ENCODE results near the gene KRTAP10-10.
"Not testable (repeated sequence)": the region's sequence is repeated elsewhere in the genome, so short reads cannot be mapped to it uniquely, and the experiment has no call there.

Gene KRTAP10-10

GRCh38 chr21:44626262-44626661, 10.9 kb upstream of the KRTAP10-10 start:
- DNase-seq (ENCODE audit: low spot score) = no peak

DNA sequence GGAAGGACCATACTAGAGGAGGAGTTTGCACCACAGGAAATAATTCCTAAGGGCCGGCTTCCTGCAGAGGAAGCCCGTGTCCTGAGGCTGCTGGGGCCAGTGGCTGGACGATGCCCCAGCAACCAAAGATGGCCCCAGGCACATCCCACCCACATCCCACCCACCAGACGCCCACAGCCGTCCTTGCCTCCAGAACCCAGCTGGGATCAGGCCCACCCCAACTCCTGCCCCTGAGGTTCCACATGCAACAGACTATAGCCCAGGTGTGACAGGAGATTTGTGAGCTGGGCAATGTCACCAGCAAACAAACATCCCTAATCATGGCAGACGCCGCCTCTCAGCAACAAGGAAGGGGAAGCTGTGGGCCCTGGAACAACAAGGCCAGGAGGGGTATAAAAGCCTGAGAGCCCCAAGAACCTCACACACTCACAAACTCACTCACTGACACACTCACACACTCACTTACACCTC, 10.4 kb upstream of the KRTAP10-10 start, which contains the start of gene KRTAP10-9:
KRTAP10-9 (plus strand) TSS at position 421 of the 471 bp plus-strand sequence. CDS start 79 bp downstream, outside the sequence.
- DNase-seq (ENCODE audit: low spot score) = no peak

DNA sequence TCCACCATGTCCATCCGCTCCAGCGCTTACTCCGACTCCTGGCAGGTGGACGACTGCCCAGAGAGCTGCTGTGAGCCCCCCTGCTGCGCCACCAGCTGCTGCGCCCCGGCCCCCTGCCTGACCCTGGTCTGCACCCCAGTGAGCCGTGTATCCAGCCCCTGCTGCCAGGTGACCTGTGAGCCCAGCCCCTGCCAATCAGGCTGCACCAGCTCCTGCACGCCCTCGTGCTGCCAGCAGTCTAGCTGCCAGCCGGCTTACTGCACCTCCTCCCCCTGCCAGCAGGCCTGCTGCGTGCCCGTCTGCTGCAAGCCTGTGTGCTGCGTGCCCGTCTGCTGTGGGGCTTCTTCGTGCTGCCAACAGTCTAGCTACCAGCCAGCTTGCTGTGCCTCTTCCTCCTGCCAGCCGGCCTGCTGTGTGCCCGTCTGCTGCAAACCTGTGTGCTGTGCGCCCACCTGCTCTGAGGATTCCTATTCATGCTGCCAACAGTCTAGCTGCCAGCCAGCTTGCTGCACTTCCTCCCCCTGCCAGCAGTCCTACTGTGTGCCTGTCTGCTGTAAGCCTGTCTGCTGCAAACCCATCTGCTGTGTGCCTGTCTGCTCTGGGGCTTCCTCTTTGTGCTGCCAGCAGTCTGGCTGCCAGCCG, 9.9 kb upstream of the KRTAP10-10 start:
- not testable (repeated sequence) for DNase-seq (ENCODE audit: low spot score)

DNA sequence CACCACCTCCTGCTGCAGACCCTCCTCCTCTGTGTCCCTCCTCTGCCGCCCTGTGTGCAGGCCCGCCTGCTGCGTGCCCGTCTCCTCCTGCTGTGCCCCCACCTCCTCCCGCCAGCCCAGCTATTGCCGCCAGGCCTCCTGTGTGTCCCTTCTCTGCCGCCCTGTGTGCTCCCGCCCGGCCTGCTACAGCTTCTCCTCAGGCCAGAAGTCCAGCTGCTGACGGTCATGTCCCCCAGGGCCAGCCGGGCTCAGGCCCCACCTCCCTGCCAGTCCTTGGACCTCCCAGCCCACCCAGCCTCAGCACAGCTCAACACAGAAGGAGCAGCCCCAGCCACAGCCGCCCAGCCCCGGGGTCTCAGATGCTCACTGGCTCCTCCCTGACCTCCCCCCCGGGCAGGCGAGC, 9.3 kb upstream of the KRTAP10-10 start:
- DNase-seq (ENCODE audit: low spot score) = not testable (repeated sequence)

- DNase-seq (ENCODE audit: low spot score) = no peak
Observed at GRCh38 chr21:44628707-44629391, 8.3 kb upstream of the KRTAP10-10 start.

DNA sequence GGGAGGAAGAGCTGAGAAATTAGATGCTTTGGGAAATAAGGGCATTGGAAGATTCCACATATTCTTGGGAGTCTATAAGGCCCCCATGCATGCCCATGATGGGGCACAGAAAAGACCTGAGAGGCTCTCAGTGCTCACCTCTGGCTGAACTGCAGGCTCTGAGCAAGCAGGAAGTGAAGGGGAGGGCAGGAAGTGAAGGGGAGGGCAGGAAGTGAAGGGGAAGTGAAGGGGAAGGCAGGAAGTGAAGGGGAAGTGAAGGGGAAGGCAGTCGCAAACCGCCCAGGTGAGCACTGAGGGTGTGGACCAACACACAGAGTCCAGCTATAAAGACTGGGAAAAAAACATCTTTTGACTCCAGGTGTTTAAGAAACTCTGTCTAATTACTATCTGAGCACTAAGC, 6.7 kb upstream of the KRTAP10-10 start:
- DNase-seq (ENCODE audit: low spot score) = no peak

GRCh38 chr21:44632067-44632466, 5.1 kb upstream of the KRTAP10-10 start:
- DNase-seq (ENCODE audit: low spot score) = no peak

- DNase-seq (ENCODE audit: low spot score) = no peak
Observed at GRCh38 chr21:44636209-44637017, 743 bp upstream of the KRTAP10-10 start.

GRCh38 chr21:44637851-44638348, 744 bp downstream of the KRTAP10-10 start:
- not testable (repeated sequence) for DNase-seq (ENCODE audit: low spot score)

DNA sequence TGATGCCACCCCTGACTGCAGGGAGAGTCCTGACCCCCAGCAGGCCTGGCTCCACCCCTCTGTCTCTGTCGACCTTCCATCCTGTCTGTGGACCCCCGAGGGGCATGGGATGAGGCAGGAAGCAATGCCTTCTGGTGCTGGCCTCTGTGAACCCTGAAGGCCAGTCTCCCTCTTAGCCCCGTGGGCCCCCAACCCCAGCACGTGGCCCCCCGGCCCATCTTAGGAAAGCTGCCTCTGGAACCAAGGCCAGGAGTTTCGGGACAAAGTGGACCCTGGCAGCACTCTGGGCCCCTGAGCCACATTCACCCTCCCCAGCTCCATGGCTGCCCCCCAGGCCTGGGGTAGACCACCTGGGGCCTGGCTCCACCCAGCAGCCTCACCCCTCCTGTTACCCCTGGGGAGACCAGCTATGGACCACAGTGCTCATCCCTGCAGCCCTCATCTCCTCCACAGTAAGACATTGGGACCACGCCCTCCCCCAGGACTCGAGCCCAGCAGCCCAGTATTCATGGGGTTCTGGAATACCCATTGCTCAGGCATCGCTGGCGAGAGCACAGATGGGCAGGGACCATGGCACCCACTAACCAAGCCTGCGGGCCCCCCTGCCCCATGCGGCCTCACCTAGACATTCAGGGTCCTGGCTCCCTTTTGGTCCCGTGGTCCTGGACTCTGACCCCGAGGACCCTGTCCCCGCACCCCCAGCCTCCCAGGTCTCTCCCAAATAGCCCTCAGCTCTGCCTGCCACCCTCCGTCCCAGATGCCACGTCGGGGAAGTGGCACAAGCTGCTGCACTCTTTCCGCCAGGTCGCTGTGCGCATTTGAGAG, 1.6 kb downstream of the KRTAP10-10 start:
- DNase-seq (ENCODE audit: low spot score) = not testable (repeated sequence)

DNA sequence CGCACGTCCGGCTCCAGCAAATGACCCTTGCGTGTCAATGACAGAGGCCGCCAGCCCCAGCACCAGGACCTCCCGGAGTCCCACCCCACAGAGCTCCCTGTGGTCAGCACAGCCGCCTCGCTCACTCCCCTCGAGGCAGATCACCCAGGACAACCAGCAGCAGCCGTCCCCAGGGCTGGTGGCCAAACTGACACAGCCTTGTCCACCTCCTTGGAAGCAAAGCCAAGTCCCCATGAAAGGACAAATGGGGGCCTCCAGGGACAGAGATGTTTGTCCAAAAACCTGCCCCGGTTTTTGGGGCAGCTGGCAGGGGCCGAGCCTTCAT, 2.1 kb downstream of the KRTAP10-10 start:
- no peak for DNase-seq (ENCODE audit: low spot score)

- DNase-seq (ENCODE audit: low spot score) = no peak
Observed at GRCh38 chr21:44640761-44641160, 3.6 kb downstream of the KRTAP10-10 start.

DNA sequence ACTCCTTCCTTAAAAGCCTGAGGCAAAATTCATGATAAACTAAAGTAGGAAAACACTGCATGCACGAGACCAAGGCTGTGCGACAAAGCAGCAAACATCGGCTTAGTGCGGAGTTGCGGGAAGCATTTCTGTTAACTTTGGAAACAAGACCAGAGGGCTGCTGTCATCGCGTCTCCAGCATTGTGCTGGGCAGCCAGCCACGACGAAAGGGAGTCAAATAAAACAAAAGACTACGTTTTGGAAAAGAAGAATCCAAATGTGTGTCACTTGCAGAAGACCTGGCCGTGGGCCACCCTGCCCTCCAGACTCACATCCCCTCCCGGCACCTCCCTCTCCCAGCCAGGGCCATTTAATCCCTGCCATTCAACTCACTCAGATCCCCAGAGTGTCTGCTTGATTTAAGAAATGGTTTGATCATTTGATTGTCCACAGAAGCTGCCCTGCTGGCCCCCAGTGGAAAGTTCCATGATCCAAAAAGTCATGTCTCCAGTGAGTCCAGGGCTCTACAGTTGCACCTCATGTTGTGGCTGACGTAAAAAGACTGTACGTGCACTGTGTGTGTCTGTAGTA, 6.7 kb downstream of the KRTAP10-10 start:
- no peak for DNase-seq (ENCODE audit: low spot score)

GRCh38 chr21:44644878-44645277, 7.7 kb downstream of the KRTAP10-10 start:
- DNase-seq (ENCODE audit: low spot score) = no peak

DNA sequence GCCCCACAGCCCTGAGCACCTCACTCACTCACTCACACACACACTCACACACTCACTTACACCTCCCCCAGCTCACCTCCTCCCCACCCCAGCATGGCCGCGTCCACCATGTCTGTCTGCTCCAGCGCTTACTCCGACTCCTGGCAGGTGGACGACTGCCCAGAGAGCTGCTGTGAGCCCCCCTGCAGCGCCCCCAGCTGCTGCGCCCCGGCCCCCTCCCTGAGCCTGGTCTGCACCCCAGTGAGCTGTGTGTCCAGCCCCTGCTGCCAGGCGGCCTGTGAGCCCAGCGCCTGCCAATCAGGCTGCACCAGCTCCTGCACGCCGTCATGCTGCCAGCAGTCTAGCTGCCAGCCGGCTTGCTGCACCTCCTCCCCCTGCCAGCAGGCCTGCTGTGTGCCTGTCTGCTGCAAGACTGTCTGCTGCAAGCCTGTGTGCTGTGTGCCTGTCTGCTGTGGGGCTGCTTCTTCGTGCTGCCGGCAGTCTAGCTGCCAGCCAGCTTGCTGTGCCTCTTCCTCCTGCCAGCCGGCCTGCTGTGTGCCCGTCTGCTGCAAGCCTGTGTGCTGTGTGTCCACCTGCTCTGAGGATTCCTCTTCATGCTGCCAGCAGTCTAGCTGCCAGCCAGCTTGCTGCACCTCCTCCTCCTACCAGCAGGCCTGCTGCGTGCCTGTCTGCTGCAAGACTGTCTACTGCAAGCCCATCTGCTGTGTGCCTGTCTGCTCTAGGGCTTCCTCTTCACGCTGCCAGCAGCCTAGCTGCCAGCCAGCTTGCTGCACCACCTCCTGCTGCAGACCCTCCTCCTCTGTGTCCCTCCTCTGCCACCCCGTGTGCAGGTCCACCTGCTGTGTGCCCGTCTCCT, 9.4 kb downstream of the KRTAP10-10 start, which contains the start of gene KRTAP10-11:
KRTAP10-11 (plus strand) TSS at position 49 of the 856 bp plus-strand sequence; CDS start at position 94, 45 bp downstream.
- DNase-seq (ENCODE audit: low spot score) = not testable (repeated sequence)

GRCh38 chr21:44647222-44647552, 10.0 kb downstream of the KRTAP10-10 start:
- no peak for DNase-seq (ENCODE audit: low spot score)

DNA sequence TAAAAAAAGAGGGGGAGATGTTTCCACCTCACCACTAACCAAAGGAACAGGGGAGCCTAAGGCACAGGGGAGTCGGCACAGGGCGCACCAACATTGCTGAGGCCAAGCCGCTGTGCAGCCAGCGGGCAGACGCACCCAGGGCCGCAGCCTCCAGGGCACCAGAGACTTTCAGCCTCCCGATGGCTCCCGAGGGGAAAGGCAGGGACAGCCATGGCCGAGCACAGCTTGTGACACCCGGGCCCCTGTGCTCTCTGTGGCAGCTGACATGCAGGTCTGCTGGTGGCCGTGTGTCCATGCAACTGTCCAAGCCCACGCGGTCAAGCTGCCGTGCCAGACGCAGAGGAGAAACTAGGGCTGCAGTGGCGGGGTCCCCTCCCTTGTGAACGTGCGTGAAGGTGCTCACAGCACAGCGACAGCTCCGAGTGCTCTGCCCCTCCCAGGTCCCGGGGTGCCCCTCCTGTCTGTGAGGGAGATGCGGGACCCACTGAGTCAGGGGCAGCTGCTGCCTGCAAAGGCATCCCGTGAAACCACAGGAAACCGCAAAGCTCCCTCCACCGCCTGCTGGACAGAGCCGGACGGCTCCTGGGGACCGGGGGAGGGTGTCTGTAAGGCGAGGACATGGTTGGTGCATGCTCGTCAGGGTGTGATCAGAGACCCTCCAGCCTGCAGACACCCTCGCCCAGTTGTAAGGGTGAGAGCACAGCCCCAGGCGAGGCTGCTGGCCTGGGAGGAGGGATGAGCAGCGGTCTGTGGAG, 11.6 kb downstream of the KRTAP10-10 start:
- DNase-seq (ENCODE audit: low spot score) = no peak

DNA sequence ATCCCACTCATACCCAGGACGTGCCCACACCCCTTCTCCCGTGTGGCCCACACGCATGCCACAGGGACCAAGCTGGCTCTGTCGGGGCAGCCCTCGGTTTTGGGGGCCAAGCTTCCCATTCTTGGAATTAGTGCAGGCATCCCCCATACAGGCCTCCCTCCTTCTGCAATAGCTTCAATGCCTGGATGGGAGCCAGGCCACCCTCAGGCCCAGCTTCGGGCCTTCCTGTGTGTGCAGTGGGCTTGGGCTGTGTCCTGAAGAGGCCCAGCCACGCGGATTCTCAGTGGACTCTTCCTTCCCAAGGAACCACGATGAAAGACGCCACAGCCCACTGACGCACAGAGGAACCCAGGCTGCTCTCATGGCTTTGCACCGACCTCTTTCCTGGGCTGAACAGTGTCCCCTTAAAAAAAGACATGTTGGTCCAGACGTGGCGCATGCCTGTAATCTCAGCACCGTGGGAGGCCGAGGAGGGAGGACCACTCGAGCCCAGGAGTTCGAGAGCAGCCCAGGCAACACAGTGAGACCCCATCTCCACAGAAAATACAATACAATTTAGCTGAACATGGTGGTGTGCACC, 12.5 kb downstream of the KRTAP10-10 start:
- DNase-seq (ENCODE audit: low spot score) = no peak

DNA sequence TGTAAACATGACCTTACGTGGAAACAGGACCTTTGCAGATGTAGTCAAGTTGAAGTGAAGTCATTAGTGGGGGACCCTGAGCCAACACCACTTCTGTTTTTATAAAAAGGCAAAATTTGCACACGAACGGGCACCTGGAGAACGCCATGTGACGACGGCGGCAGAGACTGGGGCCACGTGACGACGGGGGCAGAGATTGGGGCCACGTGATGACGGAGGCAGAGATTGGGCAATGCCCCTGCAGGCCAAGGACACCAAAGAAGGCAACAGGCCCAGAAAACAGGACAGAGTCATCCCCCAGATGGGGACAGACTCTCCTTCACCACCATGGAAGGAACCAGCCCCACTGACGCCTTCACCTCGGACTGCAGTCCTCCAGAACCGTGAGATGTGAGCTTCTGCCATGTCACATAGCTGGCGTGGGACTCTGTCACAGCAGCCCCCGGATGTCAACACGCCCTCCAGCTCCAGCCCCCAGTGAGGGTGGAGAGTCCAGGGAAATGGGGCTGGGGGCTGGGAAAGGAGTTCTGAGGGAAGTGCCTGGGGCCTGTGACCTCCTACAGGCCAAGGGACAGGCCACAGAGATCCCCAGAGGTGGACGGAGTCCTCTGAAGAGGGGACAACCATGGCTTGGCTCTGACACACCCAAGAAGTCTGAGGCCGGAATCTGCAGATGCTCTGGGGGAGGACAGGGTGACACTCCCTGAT, 13.3 kb downstream of the KRTAP10-10 start:
- DNase-seq (ENCODE audit: low spot score) = no peak

Data from kidney capillary endothelial cell (primary cell).